ENCODE results near the gene IFT80. TPM values are rescaled to one million over a fixed set of nuclear protein-coding genes. Genes with fewer than 3 reads are reported as not detected.
"Not testable (repeated sequence)": the region's sequence is repeated elsewhere in the genome, so short reads cannot be mapped to it uniquely, and the experiment has no call there.

Gene IFT80
- total and polyA plus RNA-seq, 8 donors, result 2.3 to 49.4 (median 11.0) TPM

- Histone ChIP-seq H3K27ac (no peak overlapping the region), H3K4me1 (no peaks in the 10 kb centered on the region), H3K4me3 (no peak overlapping the region), H3K9me3 (peaks cover 0 to 3% (median 0%) of the 10 kb centered on the region in 4 donors), H3K27me3 (no peaks in the 10 kb centered on the region), H3K36me3 (no peaks in the 10 kb centered on the region)
- intact Hi-C loops (cut with DNase I; ENCODE audit: low total_unique reads), result no loop called here
- 62 to 82% (median 76%) methylated on average over 1 of the region's 1 CpG for WGBS, 5 donors
- no peak for DNase-seq
- TF ChIP-seq POLR2AphosphoS5 (IDR thresholded peaks at IDR 0.05), result no peak
- TF ChIP-seq POLR2A (IDR thresholded peaks at IDR 0.05), result no peak
- no peak for TF ChIP-seq EP300 (IDR thresholded peaks at IDR 0.05)
- TF ChIP-seq CTCF (IDR thresholded peaks at IDR 0.05), result no peak
These were observed 151.3 kb downstream of the IFT80 start for GRCh38 chr3:160247766-160248165.

GRCh38 chr3:160245261-160245800 is 153.7 kb downstream of the IFT80 start:
- H3K36me3 ChIP-seq, result no peaks in the 10 kb centered on the region
- no peak for DNase-seq
- H3K27me3 ChIP-seq, result no peaks in the 10 kb centered on the region
- no peaks in the 10 kb centered on the region for H3K4me1 ChIP-seq
- intact Hi-C loops (cut with DNase I; ENCODE audit: low total_unique reads), result no loop called here
- no peak for TF ChIP-seq POLR2A (IDR thresholded peaks at IDR 0.05)
- H3K4me3 ChIP-seq, result no peak overlapping the region
- H3K27ac ChIP-seq, result no peak overlapping the region
- H3K9me3 ChIP-seq, result peaks cover 0 to 3% (median 0%) of the 10 kb centered on the region in 4 donors
- WGBS, 5 donors, result 88 to 96% (median 95%) methylated on average over 9 of the region's 9 CpGs

GRCh38 chr3:160240719-160241118 is 158.3 kb downstream of the IFT80 start:
- H3K27me3 ChIP-seq; intact Hi-C loops (cut with DNase I; ENCODE audit: low total_unique reads); H3K27ac ChIP-seq; H3K9me3 ChIP-seq; H3K4me1 ChIP-seq; DNase-seq; H3K36me3 ChIP-seq; H3K4me3 ChIP-seq: not testable (repeated sequence)
- WGBS, 5 donors, result 82 to 92% (median 88%) methylated on average over 6 of the region's 6 CpGs

GRCh38 chr3:160232014-160232413 is 167.0 kb downstream of the IFT80 start:
- Histone ChIP-seq H3K4me3 (no peak overlapping the region), H3K36me3 (no peaks in the 10 kb centered on the region), H3K9me3 (no peaks in the 10 kb centered on the region), H3K27ac (no peak overlapping the region), H3K4me1 (peaks cover 0 to under 1% (median under 1%) of the 10 kb centered on the region in 4 donors), H3K27me3 (peaks cover 0 to 26% (median 0%) of the 10 kb centered on the region in 3 donors)
- 69 to 80% (median 74%) methylated on average over 3 of the region's 3 CpGs for WGBS, 5 donors
- no peak for TF ChIP-seq POLR2A (IDR thresholded peaks at IDR 0.05)
- TF ChIP-seq EP300 (IDR thresholded peaks at IDR 0.05), result no peak
- TF ChIP-seq CTCF (IDR thresholded peaks at IDR 0.05), result no peak
- no peak for TF ChIP-seq POLR2AphosphoS5 (IDR thresholded peaks at IDR 0.05)
- intact Hi-C loops (cut with DNase I; ENCODE audit: low total_unique reads), result no loop called here
- DNase-seq, result no peak

- peaks cover 16 to 30% (median 26%) of the 10 kb centered on the region in 4 donors for H3K4me1 ChIP-seq
- H3K27ac ChIP-seq, result no peak overlapping the region
- 43 to 56% (median 50%) methylated on average over 3 of the region's 3 CpGs for WGBS, 5 donors
- intact Hi-C loops (cut with DNase I; ENCODE audit: low total_unique reads), result no loop called here
- H3K27me3 ChIP-seq, result peaks cover 0 to 56% (median 26%) of the 10 kb centered on the region in 3 donors
- no peaks in the 10 kb centered on the region for H3K9me3 ChIP-seq
- TF ChIP-seq POLR2A (IDR thresholded peaks at IDR 0.05) (no peak), POLR2AphosphoS5 (IDR thresholded peaks at IDR 0.05) (no peak), CTCF (IDR thresholded peaks at IDR 0.05) (no peak), EP300 (IDR thresholded peaks at IDR 0.05) (no peak)
- no peak for DNase-seq
- H3K36me3 ChIP-seq, result no peaks in the 10 kb centered on the region
- H3K4me3 ChIP-seq, result no peak overlapping the region
These were observed 171.6 kb downstream of the IFT80 start for GRCh38 chr3:160227419-160227818.
